Epithelial cell of esophagus (primary cell): Measurements from ENCODE around the gene EIF3A.

Experiments
- DNase-seq: peaks from one replicate; pipeline ENCODE4 v3.0.0; 2010; ENCODE audit warnings: low read depth
- H3K4me3 ChIP-seq: 2 replicates; pipeline ENCODE4 v1.5.1; 2011; ENCODE audit warnings: mild to moderate bottlenecking, low read length, control low read depth
- CTCF ChIP-seq: IDR thresholded peaks from 2 replicates; pipeline ENCODE4 v1.5.1; 2011; ENCODE audit warnings: low read depth, mild to moderate bottlenecking, low read length, control low read depth, inconsistent platforms; ENCODE audit not compliant: insufficient read depth; ENCODE audit errors: missing control alignments

The EIF3A gene

GRCh38 chr10:119080521-119081259 is at the start of gene EIF3A:
Gene EIF3A (minus strand): TSS chr10:119080817. CDS start chr10:119080676, 141 bp downstream.
- DNase-seq, result peak; percentile 93
- TF ChIP-seq CTCF, result no peak

GRCh38 chr10:119129721-119130120 is 49.1 kb upstream of the EIF3A start:
- H3K4me3 ChIP-seq, result no peak overlapping the region
- TF ChIP-seq CTCF, result no peak
- DNase-seq, result no peak

More at GRCh38 chr10:119080521-119081259, at the start of gene EIF3A:
- peak within 1 kb of the TSS; percentile 92 for H3K4me3 ChIP-seq

- no peak for TF ChIP-seq CTCF
- no peak for DNase-seq
- no peak overlapping the region for H3K4me3 ChIP-seq
These were observed 45.3 kb upstream of the EIF3A start for GRCh38 chr10:119125942-119126341.

GRCh38 chr10:119120875-119121274 is 40.3 kb upstream of the EIF3A start:
- no peak overlapping the region for H3K4me3 ChIP-seq
- DNase-seq, result no peak
- TF ChIP-seq CTCF, result no peak

GRCh38 chr10:119120413-119120867 is 39.8 kb upstream of the EIF3A start:
- DNase-seq, result no peak
- no peak for TF ChIP-seq CTCF

GRCh38 chr10:119119400-119119799 is 38.8 kb upstream of the EIF3A start:
- no peak for TF ChIP-seq CTCF
- H3K4me3 ChIP-seq, result no peak overlapping the region
- no peak for DNase-seq

More at GRCh38 chr10:119120413-119120867, 39.8 kb upstream of the EIF3A start:
- no peak overlapping the region for H3K4me3 ChIP-seq

GRCh38 chr10:119118231-119118630 is 37.6 kb upstream of the EIF3A start:
- DNase-seq, result no peak
- no peak for TF ChIP-seq CTCF
- no peak overlapping the region for H3K4me3 ChIP-seq
